Measurements from ENCODE around the gene TERC. TPM values are rescaled to one million over a fixed set of nuclear protein-coding genes. Genes with fewer than 3 reads are reported as not detected.
A peak's percentile ranks its signal among the peaks of the same experiment; 100 is the strongest.

TERC gene
- total RNA-seq, 1 donor from 2014 or later, result 2.9 TPM

DNA sequence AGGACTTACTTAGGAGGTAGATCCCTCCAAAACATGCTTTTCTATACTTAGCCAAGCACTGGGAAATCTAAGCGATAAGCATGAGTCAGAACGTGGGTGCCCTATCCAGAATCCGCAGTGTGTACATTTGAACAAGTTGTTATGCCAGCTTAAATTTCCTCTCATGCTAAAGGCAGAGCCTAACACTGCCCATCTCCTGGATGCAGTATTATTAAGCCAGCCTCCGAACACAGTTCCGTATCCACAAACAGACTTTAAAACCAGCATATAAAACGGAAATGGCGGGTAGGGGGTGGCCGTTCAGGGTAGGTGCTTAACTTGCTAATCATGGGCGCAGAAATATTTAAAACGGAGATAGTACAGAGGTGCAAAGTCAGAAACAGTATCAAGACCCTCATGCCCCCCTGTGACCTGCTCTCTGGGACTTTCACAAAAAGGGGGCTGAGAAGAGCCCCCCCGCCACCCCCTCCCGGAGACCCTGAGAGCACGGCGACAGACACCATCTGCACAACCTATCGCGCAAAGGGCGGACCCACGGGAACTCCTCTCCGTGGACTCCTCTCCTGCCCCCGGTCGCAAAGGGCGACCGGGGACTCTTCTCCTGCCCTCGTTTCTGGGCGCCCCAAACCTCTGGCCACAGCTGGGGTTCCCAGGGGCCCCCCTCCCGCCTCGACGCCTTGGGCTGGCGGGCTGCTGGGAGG, 46.9 kb upstream of the TERC start:
- TF ChIP-seq, protein P1, sequence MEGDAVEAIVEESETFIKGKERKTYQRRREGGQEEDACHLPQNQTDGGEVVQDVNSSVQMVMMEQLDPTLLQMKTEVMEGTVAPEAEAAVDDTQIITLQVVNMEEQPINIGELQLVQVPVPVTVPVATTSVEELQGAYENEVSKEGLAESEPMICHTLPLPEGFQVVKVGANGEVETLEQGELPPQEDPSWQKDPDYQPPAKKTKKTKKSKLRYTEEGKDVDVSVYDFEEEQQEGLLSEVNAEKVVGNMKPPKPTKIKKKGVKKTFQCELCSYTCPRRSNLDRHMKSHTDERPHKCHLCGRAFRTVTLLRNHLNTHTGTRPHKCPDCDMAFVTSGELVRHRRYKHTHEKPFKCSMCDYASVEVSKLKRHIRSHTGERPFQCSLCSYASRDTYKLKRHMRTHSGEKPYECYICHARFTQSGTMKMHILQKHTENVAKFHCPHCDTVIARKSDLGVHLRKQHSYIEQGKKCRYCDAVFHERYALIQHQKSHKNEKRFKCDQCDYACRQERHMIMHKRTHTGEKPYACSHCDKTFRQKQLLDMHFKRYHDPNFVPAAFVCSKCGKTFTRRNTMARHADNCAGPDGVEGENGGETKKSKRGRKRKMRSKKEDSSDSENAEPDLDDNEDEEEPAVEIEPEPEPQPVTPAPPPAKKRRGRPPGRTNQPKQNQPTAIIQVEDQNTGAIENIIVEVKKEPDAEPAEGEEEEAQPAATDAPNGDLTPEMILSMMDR (IDR thresholded peaks at IDR 0.05), result no peak
- Histone ChIP-seq H3K36me3 (no peaks in the 10 kb centered on the region), H3K27me3 (ENCODE audit: low read depth) (no peaks in the 10 kb centered on the region), H3K4me3 (peak overlapping the region; percentile 67), H3K9me3 (no peaks in the 10 kb centered on the region), H3K27ac (peak overlapping the region; percentile 80), H3K4me1 (peaks cover 25% of the 10 kb centered on the region)
- peak; percentile 51 for DNase-seq
- intact Hi-C loops (cut with DNase I), result no loop called here
- ATAC-seq, result peak; percentile 60 to 66

- intact Hi-C loops (cut with DNase I), result no loop called here
- Histone ChIP-seq H3K36me3 (no peaks in the 10 kb centered on the region), H3K4me3 (no peak overlapping the region), H3K9me3 (no peaks in the 10 kb centered on the region), H3K4me1 (peaks cover 25% of the 10 kb centered on the region), H3K27ac (no peak overlapping the region), H3K27me3 (ENCODE audit: low read depth) (no peaks in the 10 kb centered on the region)
- TF ChIP-seq, protein P1 (IDR thresholded peaks at IDR 0.05), result no peak
- ATAC-seq (no peak), DNase-seq (no peak)
These were observed 44.5 kb upstream of the TERC start for GRCh38 chr3:169809230-169809795.

DNA sequence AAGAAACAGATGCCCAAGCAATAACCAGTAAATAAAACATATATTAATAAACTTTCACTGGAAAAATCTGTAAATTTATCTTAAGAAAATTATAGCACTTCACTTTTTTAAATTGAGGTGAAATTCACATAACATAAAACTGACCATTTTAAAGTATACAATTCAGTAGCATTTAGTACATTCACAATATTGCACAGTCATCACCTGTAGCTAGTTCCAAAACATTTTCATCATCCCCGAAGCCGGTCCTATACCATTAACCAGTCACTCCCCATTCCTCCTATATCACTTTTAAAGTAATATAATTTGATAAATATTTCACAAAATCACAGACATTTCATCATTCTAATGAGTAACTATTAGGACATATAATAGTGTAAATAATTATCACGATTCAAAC, 39.8 kb upstream of the TERC start:
- no peaks in the 10 kb centered on the region for H3K9me3 ChIP-seq
- TF ChIP-seq, protein P1 (IDR thresholded peaks at IDR 0.05), result no peak
- DNase-seq (no peak), ATAC-seq (no peak)
- intact Hi-C loops (cut with DNase I), result no loop called here
- H3K27me3 ChIP-seq (ENCODE audit: low read depth), result no peaks in the 10 kb centered on the region
- H3K27ac ChIP-seq, result no peak overlapping the region
- H3K36me3 ChIP-seq, result peaks cover 5% of the 10 kb centered on the region
- no peaks in the 10 kb centered on the region for H3K4me1 ChIP-seq
- no peak overlapping the region for H3K4me3 ChIP-seq

GRCh38 chr3:169792359-169792758, 27.5 kb upstream of the TERC start:
- Histone ChIP-seq H3K9me3 (no peaks in the 10 kb centered on the region), H3K4me3 (no peak overlapping the region), H3K27me3 (ENCODE audit: low read depth) (no peaks in the 10 kb centered on the region), H3K36me3 (peaks cover 34% of the 10 kb centered on the region), H3K27ac (no peak overlapping the region), H3K4me1 (no peaks in the 10 kb centered on the region)
- intact Hi-C loops (cut with DNase I), result no loop called here
- ATAC-seq (no peak), DNase-seq (no peak)
- TF ChIP-seq, protein P1 (IDR thresholded peaks at IDR 0.05), result no peak

DNA sequence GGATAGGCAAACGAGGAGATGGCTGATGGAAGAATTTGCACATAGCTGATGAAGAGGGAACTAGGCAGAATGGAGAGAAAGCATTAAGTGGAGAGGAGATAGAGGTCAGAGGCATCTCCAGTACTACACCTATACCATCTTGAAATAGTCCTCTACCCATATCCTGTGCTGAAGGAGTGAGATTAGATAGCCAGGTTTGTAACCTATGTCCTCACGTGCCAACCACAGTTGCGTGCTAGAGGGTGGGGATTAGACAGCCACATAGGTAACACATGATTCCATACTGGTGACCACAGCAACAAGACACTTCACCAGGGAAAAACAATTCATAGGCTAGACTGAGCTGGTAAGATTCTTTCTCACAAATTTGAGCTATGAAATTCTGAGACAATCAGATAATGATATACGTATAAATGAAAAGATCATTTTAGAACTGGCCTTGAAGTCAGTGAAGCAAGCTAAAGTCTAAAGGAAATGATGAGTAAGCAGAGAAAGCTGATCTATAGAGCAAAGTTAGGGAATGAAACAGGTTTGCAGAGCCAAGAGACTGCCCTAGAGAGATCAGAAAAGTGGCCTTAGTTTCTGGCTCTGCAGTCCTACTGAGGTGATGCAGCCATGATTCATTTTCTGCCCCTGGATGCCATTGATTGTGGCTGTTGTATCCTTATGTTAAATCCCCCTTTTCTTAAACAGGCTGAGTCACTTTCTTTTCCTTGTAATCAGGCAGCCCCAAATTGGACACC, 26.0 kb upstream of the TERC start:
- peaks cover 49% of the 10 kb centered on the region for H3K36me3 ChIP-seq
- no peak for ATAC-seq
- no peak overlapping the region for H3K4me3 ChIP-seq
- H3K27me3 ChIP-seq (ENCODE audit: low read depth), result no peaks in the 10 kb centered on the region
- H3K4me1 ChIP-seq, result no peaks in the 10 kb centered on the region
- no peak overlapping the region for H3K27ac ChIP-seq
- DNase-seq, result no peak
- no peaks in the 10 kb centered on the region for H3K9me3 ChIP-seq
- intact Hi-C loops (cut with DNase I), result no loop called here
- TF ChIP-seq, protein P1 (IDR thresholded peaks at IDR 0.05), result no peak
